A204.1 (cell line): Measurements from ENCODE around the gene CD163L1.
"Not testable (repeated sequence)": the region's sequence is repeated elsewhere in the genome, so short reads cannot be mapped to it uniquely, and the experiment has no call there.

Experiments
- FAIRE-seq: peaks from 2 replicates; lab custom pipeline; 2012; peaks lifted over from hg19 to GRCh38; lab: Jason Lieb, UNC

Gene CD163L1

GRCh38 chr12:7444076-7444475 is at the start of gene CD163L1:
Gene CD163L1 (minus strand): TSS chr12:7444153. CDS start chr12:7444127, 26 bp downstream.
- FAIRE-seq = no peak

GRCh38 chr12:7493006-7493405 is 49.1 kb upstream of the CD163L1 start:
- FAIRE-seq = no peak

DNA sequence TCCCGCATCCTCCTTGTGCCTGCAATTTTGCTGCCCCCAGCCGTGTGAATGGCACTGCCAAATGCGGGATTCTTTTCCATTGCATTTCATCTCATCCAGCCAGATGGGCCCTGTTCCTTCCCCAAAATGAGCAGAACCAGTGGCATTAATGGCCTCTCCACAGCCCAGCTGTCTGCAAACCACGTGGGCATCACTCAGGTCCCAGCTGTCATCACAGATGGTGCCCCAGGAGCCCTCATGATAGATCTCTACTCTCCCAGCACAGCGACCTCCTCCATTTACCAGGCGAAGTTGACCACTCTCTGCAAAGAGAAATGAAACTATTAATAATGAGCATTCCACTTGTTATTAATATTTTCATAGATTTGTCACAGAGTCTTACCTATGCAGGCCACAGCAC is 42.6 kb upstream of the CD163L1 start:
- FAIRE-seq = no peak

DNA sequence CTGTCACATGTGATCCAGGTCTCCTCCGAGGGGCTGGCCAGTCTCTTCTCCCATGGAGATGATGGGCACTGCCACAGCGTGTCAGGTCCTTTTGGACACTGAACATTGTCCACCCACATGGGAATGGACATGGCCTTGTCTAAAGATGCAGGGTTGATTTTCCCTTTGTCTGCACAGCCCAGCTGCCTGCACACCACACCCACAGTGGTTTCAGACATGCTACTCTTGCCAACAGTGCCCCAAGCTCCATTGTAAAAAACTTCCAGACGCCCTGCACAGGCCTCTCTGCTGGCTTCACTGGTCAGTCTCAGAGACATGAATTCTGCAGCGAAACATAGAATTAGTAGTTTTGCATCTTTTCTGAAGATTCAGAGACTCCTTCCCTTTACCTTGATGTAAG is 41.1 kb upstream of the CD163L1 start:
- no peak for FAIRE-seq

DNA sequence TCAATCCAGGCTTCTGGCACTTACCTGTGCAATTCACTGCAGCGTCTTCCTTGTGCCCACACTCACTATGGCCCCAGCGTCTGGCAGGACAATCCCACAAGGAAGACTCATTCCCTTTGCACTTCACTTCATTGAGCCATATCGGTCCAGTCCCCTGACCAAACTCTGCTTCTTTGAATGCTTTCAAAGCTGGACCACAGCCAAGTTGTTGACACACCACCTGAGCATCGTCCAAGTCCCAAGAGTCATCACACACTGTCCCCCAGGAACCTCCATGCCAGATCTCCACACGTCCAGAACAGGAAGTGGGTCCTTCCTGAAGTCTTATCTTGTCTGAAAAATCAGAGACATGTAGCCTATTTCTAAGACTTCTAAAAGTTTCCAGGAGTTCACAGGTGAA is 39.4 kb upstream of the CD163L1 start:
- no peak for FAIRE-seq

DNA sequence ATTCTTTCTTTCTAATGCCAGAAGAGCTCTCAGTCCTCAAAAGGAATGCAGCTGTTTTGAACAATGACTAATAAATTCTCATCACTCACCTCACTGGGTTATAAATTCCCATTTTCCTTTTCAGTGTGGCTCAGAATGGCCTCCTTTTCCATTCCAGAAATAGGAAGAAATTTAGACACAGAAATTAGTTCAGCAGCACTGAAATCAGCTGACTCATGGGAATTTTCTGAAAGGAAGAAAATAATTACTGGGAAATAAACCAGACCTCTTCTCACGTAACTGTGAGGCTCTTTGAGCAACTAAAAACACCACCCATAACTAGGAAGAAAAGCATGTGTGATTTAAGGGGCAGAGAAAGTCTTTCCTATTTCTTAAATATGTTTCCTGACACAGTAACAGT is 35.8 kb upstream of the CD163L1 start:
- no peak for FAIRE-seq

DNA sequence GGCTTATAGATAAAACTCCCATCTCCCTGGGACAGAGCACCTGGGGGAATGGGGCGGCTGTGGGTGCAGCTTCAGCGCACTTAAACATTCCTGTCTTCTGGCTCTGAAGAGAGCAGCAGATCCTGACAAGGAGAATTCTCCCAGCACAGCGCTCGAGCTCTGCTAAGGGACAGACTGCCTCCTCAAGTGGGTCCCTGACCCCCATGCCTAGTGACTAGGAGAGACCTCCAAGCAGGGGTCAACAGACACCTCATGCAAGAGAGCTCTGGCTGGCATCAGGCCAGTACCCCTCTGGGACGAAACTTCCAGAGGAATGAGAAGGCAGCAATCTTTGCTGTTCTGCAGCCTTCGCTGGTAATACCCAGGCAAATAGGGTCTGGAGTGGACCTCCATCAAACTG is 28.1 kb upstream of the CD163L1 start:
- FAIRE-seq = no peak

- peak; percentile 49 for FAIRE-seq
These were observed 16.7 kb upstream of the CD163L1 start for GRCh38 chr12:7460375-7461259.

DNA sequence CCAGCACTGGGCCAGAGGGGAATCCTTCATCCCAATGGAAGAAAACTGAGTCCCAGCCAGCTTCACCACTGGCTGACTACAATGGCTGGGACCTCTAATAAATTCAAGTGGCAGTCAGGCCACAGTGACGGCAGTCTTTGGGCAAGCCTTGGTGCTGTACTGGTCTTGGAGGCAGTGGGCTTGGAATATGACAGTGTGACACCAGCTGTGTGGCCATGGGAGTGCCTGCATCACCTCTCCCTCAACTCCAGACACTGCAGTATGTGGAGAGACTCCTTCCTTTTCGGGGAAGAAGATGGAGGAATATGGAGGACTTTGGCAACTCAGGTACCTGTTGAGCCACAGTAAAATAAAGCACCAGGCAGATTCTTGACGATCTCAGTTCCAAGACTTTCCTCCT is 16.0 kb upstream of the CD163L1 start:
- no peak for FAIRE-seq

DNA sequence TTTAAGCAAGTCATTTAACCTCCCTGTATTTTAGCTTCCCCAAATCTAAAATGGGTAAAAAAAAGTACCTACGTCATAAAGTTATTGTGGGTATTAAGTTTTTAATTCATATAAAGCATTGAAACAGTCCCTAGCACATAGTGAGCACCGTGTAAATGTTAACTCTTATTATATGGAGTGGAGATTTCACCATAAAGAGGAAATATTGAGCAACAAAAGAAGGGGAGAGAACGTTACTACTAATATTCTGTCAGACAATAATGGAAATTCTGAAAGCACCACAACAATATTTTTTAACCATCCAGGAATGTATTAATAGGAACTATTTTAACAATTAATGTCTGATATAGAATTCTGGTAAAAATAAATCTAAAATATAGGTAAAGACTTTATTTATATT is 7.8 kb upstream of the CD163L1 start:
- FAIRE-seq = no peak

GRCh38 chr12:7450667-7451066 is 6.7 kb upstream of the CD163L1 start:
- FAIRE-seq = no peak

DNA sequence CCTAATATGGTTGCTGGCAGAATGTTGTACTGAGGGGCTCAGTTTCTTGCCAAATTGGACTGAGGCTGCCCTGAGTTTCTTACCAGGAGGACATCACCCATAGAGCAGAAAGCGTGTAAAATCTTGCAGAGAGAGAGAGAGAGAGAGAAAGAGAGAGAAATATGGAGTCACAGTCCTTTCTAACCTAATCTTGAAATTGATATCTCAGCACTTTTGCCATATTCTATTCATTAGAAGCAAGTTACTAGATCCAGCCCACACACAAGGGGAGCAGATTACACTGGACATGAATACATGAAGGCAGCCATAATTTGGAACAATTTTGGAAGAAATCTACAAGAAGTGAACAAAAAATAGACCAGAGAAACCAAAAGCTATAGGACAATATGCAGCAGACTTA is 4.1 kb upstream of the CD163L1 start:
- no peak for FAIRE-seq

DNA sequence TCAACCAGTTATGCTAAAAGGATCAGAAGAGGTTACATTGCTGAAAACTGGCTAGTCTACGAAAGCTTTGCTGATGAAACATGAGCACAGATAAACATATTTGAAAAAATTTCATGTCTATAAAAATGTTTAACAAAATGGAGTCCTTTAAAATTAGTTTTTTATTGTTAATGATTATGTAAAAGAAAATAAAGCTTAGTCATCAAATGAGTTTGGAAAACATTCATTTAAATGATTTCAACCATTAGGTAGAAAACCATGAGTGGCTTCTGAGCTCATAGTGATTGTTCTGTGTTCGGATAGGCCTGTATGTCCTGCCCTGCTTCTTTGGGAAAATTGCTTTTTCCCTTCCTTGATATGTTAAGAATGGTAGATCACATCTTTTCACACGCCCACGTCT is 584 bp upstream of the CD163L1 start:
- FAIRE-seq = no peak

- no peak for FAIRE-seq
These were observed 2.7 kb downstream of the CD163L1 start for GRCh38 chr12:7441216-7441615.

DNA sequence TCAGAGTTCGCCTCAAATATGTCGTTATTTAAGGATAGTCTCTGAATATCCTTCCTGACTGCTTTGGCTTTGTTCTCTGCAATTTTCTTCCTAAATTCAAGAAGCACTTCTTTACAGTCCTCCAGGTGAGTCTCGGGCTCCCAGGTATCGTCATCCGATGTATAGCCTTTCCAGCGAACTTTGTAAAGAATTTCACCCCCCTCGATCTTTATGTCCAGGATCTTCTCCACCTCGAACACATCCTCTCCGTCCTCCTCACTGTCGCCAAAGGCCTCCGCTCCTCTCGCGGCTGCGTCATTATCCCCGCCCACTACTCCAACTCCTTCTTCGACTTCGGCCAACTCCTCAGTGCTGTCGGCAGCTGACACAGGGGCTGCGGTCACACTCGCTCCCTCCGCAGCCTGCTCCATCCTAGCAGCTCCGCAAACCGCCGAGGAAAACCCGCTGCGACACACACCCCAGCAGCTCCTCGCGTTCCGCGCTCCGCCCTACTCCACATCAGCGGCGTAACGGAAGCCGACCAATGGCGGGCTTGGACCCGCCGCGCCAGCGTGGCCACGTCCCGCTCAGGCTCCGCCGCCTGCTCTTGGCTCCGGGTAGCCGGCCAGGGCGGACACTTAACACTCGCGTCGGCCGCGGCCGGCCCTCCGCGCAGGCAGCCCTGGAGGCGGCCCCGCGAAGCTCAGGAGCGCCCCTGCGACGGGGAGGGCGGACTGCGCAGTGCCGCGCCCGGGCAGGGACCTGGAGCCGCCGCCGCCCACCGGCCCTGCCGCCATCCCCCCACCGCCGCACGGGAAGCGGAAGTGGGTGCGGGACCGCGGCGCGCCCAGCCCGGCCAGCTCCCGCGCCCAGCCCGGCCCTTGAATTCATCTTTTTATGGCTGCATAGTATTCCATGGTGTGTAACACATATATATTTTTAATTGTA is 4.1 kb downstream of the CD163L1 start:
- FAIRE-seq = no peak

DNA sequence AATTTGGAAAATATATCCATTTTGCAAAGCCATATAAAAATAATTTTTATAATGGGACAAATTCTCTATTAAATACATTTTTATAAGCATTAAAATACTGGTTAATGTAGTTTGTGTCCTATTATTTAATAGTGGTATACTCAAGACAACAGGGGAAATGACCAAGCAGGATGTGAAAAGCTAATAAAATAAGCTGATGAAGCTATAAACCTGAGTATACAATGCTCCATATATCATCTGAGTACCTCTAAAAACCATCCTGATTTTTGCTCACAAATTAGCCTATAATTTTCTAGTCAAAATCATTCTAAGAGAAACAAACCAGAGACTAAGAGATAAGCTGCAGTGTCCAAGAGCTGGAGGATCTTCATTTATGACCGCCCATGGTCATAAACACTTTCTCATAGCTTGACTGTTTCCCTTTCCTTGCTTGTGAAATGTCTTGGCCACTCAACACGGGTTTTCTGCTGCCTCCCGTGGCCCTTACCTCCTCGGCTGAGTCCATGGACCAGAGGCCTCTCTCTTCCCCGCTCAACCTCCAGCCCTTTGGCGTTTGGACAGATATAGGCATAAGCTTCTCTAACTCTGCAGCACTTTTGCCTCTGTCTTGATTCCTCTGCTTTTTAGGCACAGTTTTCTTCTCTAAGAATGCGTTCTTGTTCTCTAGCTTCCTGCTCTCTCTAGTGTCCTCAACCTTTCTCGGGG is 5.5 kb downstream of the CD163L1 start:
- not testable (repeated sequence) for FAIRE-seq

DNA sequence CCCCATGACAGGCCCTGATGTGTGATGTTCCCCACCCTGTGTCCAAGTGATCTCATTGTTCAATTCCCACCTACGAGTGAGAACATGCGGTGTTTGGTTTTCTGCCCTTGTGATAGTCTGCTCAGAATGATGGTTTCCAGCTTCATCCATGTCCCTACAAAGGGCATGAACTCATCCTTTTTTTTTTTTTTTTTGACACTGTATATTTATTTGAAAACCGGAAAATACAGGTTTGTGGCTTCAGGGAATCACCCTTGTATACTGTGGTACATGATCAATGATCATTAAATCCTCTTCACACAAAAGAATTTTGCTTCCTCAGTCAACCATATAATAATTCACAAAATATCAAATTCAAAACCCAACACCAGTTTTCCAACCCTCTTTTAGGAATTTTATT is 6.5 kb downstream of the CD163L1 start:
- not testable (repeated sequence) for FAIRE-seq

DNA sequence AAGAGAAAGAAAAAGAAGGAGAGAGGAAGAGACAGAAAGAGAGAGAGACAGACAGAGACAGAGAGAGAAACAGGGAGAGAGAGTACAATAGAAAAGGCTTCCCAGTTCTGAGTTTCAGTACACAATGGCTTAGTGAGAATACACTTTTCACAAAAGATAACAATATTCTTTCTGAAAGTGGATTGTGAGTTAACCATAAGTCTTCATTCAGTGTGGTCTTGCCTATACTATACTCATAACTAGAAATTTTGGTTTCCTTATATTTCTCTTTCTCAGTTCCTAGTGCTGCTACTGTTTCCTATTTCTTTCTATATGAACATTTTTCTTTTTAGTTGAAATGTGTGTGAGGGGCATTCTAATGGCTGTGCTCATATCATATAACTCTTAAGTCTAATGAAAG is 9.3 kb downstream of the CD163L1 start:
- FAIRE-seq = no peak

GRCh38 chr12:7433276-7433822 is 10.6 kb downstream of the CD163L1 start:
- no peak for FAIRE-seq

- no peak for FAIRE-seq
These were observed 11.8 kb downstream of the CD163L1 start for GRCh38 chr12:7431993-7432685.

GRCh38 chr12:7411343-7411742 is 32.6 kb downstream of the CD163L1 start:
- no peak for FAIRE-seq

GRCh38 chr12:7404275-7404674 is 39.7 kb downstream of the CD163L1 start:
- FAIRE-seq = no peak
